ENCODE results near the gene DHX34.

DNA sequence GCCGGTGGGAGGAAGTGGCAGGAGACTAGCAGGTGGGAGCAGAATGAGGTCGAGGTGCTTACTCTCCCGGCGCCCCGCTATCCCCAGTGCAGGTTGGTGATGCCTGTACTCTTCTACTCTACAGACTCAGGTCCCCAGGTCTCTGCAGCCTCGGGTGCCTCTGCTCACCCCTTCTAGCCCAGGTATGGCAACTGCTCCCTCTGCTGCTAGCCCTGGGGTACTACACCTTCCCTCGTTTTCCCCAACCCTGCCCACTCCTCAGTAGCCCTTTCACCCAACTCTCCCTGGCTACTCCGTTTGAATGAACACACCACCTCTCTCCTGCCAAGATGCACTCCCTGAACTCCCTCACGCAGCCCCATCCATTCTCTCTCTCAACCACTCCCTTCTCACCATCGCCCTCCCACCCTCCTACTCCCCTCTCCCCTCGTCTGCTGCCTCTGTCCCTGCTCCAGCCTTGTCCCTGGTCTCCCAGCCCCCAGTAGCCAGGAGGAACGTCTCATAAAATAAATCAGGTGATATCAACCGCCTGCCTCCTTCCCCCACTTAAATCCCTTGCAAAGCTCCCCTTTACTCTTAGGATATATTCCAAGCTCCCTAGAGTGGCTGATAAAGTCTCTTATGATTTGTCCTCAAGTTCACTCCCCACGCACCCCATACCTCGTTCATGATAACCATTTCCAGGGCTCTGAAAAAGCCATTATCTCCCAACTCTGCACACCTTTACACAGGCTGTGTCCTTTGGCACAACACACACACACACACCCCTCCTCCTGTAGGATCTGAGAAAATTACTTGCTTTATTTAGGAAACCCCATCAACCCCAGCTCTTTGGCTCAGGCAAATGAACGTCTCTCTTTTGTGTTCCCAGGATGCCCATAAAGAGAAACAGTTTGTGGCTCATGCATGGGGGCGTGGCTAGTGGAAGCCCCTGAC lies 78.4 kb downstream of the DHX34 start:
- TF ChIP-seq, protein P1, sequence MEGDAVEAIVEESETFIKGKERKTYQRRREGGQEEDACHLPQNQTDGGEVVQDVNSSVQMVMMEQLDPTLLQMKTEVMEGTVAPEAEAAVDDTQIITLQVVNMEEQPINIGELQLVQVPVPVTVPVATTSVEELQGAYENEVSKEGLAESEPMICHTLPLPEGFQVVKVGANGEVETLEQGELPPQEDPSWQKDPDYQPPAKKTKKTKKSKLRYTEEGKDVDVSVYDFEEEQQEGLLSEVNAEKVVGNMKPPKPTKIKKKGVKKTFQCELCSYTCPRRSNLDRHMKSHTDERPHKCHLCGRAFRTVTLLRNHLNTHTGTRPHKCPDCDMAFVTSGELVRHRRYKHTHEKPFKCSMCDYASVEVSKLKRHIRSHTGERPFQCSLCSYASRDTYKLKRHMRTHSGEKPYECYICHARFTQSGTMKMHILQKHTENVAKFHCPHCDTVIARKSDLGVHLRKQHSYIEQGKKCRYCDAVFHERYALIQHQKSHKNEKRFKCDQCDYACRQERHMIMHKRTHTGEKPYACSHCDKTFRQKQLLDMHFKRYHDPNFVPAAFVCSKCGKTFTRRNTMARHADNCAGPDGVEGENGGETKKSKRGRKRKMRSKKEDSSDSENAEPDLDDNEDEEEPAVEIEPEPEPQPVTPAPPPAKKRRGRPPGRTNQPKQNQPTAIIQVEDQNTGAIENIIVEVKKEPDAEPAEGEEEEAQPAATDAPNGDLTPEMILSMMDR (conservative IDR thresholded peaks at IDR 0.05 in 1 of 2, IDR thresholded peaks at IDR 0.05 in 1 of 2; ENCODE audit: low read depth in 1 of 2, low read length in 2 of 2): peak; percentile 91
- TF ChIP-seq EZH2 (IDR thresholded peaks at IDR 0.05; ENCODE audit: low read length, missing control alignments): no peak

Data from fibroblast of lung (primary cell).